K562 (cell line): ENCODE results near the gene RBM34.

Experiments used
- CCAR2 ChIP-seq: fragments of 200-400 bp; formaldehyde crosslinking; IDR thresholded peaks from 2 replicates; pipeline ENCODE4 v1.6.1; 2017; ENCODE audit warnings: mild to moderate bottlenecking, low read depth, low read length
- ETV6 ChIP-seq, 3 experiments: fragments of 150-350 bp in 1 of 3; sonication (generic) in 1 of 3; formaldehyde crosslinking in 1 of 3; IDR thresholded peaks; 2 replicates each; pipeline versions ENCODE4 v1.6.1 to v1.8.0; 2014 to 2022; ENCODE audit warnings: borderline replicate concordance in 2 of 3, low read depth in 2 of 3, antibody characterized with exemption in 1 of 3, low read length in 1 of 3, mild to moderate bottlenecking in 1 of 3, missing genetic modification reagents in 1 of 3
- EZH2 ChIP-seq: IDR thresholded peaks from 2 replicates; pipeline ENCODE4 v1.6.1; 2012; ENCODE audit warnings: low read depth, mild to moderate bottlenecking, inconsistent platforms, low read length, borderline replicate concordance
- POLR2AphosphoS5 ChIP-seq: IDR thresholded peaks from 2 replicates; pipeline ENCODE4 v1.6.1; 2011; ENCODE audit warnings: mild to moderate bottlenecking, low read depth, low read length, moderate library complexity; ENCODE audit not compliant: control insufficient read depth, insufficient read depth
- RBFOX2 ChIP-seq: fragments of 200-400 bp; formaldehyde crosslinking; IDR thresholded peaks from 2 replicates; pipeline ENCODE4 v1.6.1; 2017; ENCODE audit warnings: low read depth, mild to moderate bottlenecking, low read length, moderate library complexity
- ZNF444 ChIP-seq: fragments of 250-450 bp; sonication (Bioruptor Pico); IDR thresholded peaks from 2 replicates; pipeline ENCODE4 v1.4.0; 2020; ENCODE audit warnings: mild to moderate bottlenecking, moderate library complexity
- ZNF830 ChIP-seq: fragments of 250-450 bp; sonication (Bioruptor Pico); IDR thresholded peaks from 2 replicates; pipeline ENCODE4 v1.5.0; 2021; ENCODE audit warnings: mild to moderate bottlenecking
- TF ChIP-seq, protein P1 (sequence below): sonication (generic); formaldehyde crosslinking; IDR thresholded peaks from 2 replicates; pipeline ENCODE4 v1.9.0; 2022; ENCODE audit warnings: mild to moderate bottlenecking, missing genetic modification reagents
- TF ChIP-seq, protein P2 (sequence below): fragments of 450-650 bp; IDR thresholded peaks from 2 replicates; pipeline ENCODE4 v1.7.1; 2018; ENCODE audit warnings: mild to moderate bottlenecking, low read depth; ENCODE audit not compliant: partially characterized antibody

DNA sequence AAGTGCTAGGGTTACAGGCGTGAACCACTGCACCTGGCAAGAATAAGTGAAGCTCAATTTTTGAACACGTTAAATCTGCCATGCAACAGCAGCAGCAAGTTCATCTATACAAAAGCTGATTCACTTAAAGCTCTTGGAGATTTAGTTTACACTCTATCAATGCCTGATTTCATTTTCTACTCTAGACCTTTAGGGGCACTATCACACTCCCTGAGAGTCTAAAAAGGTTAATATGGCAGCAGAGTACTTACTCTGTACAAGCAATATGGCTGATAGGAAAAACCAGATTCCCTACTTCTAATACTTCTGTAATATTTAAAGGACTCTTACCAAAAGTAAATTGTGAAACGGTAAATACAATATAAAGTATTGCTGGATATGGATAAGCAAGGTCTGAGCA, 4.8 kb downstream of the RBM34 start:
- TF ChIP-seq CCAR2: no peak
- no peak for TF ChIP-seq RBFOX2
- TF ChIP-seq EZH2: no peak
- no peak for TF ChIP-seq ETV6 (IDR thresholded peaks at IDR 0.05; ENCODE audit: borderline replicate concordance in 1 of 2, low read depth in 2 of 2, low read length in 1 of 2)
- no peak for TF ChIP-seq ETV6 (CRISPR knock-in tag; IDR thresholded peaks at IDR 0.05; ENCODE audit: borderline replicate concordance)
- TF ChIP-seq ZNF830 (CRISPR knock-in tag): no peak
- TF ChIP-seq, protein P1, sequence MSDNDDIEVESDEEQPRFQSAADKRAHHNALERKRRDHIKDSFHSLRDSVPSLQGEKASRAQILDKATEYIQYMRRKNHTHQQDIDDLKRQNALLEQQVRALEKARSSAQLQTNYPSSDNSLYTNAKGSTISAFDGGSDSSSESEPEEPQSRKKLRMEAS: no peak
- TF ChIP-seq POLR2AphosphoS5: no peak
- no peak for TF ChIP-seq ZNF444 (CRISPR knock-in tag)
- TF ChIP-seq, protein P2, sequence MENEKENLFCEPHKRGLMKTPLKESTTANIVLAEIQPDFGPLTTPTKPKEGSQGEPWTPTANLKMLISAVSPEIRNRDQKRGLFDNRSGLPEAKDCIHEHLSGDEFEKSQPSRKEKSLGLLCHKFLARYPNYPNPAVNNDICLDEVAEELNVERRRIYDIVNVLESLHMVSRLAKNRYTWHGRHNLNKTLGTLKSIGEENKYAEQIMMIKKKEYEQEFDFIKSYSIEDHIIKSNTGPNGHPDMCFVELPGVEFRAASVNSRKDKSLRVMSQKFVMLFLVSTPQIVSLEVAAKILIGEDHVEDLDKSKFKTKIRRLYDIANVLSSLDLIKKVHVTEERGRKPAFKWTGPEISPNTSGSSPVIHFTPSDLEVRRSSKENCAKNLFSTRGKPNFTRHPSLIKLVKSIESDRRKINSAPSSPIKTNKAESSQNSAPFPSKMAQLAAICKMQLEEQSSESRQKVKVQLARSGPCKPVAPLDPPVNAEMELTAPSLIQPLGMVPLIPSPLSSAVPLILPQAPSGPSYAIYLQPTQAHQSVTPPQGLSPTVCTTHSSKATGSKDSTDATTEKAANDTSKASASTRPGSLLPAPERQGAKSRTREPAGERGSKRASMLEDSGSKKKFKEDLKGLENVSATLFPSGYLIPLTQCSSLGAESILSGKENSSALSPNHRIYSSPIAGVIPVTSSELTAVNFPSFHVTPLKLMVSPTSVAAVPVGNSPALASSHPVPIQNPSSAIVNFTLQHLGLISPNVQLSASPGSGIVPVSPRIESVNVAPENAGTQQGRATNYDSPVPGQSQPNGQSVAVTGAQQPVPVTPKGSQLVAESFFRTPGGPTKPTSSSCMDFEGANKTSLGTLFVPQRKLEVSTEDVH: no peak
